GM19468 (cell line): ENCODE data around the gene OSBP2.

Source experiments
- ATAC-seq: cut with Tn5 transposase; IDR thresholded peaks from one replicate; pipeline ENCODE4 v1.9.1; 2021; ENCODE audit warnings: mild to moderate bottlenecking, moderate library complexity, moderate number of reproducible peaks; ENCODE audit not compliant: unreplicated experiment; ENCODE audit errors: extremely low read depth

OSBP2 gene

DNA sequence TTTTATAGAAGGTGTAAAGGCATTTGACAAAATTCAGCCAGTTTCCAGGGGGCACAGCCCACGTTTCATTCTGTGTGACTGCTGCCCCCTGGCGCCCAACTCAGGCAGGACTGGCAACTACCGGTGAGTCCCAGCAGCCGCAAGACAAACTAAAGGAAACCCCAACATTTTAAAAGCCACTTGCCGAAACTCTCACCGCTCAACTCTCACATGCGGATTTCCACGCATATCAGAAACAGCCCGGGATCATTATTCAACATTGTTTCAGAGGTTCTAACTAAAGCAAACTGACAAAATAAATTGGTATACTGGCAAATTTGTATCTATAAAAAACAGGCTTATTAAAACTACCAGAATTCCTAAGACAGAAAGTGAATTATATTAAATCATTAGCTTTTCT is 225.7 kb downstream of the OSBP2 start:
- no peak for ATAC-seq

DNA sequence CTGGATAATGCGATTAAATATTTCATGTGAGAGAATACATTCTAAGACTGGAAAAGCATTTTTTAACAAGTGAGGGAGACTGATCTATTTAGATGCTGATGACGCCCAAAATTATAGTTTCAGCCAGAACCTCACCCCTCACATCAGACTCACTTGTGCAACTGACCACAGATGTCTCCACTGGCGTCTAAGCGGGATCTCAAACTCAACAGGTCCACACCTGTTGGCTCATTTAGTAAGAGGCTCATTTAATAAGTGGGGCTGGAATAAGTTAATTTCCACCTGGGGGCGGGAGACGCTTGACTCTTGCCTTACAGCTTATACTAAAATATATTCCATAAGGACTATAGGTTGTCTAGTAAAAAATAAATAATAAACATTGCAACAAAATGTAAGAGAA is 226.4 kb downstream of the OSBP2 start:
- ATAC-seq, result no peak

DNA sequence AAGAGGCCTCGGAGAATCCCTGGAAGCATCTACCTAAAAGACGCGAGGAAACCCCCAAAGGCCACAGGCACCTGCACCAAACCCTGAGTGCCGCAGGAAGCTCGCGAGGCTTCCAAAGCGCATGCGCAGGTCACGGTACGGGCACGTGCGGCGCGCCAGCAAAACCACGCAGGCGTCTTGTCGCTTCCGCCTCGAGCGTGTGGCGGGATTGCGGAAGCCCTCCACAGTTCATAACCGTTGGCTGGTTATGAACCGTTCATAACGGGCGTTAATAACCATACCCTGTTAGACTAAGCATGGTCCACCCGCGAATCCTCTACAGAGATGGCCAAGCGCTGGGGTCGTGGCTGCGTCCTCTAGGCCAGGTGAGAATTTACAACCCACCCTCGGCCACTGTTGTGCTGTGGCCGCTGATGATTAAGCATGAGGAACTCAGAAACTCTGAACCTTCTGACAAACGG is 227.5 kb downstream of the OSBP2 start:
- no peak for ATAC-seq

DNA sequence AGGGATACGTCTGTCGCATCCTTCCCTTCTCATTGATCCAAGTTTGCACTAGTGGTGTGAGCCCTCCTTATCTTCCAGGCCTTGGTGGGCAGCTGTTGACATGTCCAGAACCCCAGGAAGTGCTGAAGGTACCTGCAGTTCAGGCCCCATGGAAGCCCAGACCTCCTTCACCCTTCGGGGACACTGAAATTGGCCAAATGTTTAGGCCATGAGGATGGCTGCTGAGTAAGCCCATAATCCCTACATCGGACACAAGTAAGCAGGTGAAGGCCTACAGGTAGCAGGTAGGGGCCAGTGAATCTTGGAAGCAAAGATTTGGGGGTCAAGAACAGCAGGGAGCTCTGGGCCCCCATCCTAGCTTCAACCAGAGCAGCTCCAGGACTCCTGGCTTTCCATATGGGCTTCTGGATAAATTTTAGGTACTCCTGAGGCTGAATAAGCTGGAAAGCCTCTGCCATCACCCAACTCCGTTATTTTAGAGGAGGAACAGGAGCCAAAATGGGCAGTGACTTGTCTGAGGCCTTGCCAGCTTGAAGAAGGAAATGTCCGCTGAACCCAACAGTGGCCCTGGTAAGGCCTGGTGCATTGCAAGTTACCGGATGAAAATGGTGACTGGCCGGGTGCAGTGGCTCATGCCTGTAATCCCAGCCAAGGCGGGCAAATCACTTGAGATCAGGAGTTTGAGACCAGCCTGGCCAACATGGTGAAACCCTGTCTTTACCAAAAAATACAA is 228.7 kb downstream of the OSBP2 start:
- ATAC-seq, result no peak

DNA sequence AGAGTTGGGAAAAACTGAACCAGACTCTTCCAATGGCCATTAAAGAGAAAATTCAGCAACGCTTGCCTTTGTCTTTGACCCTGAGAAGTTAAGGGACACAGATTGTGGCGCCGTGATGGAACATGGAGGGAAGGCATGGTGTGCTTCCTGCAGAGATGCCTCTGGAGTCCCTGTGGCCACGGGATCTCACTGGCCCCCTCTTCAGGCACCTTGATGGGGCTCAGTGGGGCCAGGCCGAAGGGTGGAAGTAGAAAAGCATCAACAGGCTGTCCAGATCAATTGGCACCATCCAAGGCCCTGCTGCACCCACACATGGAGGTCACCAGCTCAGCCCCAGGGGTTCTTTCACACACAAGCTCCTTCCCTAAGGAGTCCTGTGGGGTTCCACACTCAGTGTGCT is 231.0 kb downstream of the OSBP2 start:
- no peak for ATAC-seq

DNA sequence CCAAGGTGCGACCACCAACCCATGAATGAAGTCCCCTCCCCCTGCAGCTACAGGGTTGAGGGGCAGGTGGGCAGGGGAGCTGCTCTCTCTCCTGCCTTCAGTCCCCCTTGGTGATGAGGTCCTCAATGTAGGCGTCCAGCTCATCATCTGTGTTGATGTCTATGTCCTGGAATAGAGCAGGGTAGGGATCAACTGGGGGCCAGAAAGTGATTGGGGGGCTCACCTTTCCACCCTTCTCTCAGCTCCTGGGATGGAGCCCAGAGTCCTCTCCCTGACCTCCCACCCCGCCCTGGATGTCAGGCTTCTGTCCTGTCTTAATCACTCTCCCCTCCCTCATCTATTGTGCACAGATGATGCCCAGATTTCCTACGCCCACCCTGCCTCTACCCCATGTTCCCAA is 232.0 kb downstream of the OSBP2 start:
- no peak for ATAC-seq

DNA sequence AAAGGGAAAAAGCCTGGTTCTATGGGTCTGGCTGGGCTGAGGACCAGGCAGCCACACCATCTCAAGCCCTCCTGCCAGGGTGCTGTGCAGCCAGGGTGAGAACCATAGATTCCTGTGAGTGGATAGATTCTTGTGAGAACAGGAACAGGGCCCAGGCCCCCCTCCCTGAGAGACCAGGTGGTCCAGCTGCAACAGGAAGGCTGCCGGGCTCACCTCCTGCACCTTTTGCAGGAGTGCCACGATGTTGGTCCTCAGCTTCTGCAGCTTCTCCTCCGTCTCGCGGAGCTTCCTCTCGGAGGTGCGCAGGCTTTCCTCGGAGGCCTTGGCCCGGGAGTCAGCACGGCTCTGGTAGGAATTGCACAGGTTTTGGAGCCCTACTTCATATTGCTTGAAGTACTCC is 233.1 kb downstream of the OSBP2 start:
- ATAC-seq, result no peak

DNA sequence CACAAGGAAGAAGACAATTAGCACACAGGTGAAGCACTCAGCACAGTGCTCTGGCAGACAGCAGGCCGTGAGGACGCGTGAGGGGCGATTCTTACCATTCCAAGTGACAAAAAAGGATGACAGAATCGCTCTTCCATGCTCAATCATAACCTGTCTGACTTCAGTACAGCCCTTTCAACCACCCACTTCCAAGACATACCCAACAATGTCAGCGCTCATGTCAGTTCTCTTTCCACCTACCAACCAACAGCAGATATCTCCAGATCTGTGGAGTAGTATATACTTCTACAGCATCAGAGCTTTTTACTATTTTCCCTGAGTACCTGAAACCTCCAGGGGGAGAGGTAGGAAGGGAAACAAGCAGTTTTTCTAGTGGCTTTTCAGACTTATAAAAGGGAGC is 233.7 kb downstream of the OSBP2 start:
- no peak for ATAC-seq

DNA sequence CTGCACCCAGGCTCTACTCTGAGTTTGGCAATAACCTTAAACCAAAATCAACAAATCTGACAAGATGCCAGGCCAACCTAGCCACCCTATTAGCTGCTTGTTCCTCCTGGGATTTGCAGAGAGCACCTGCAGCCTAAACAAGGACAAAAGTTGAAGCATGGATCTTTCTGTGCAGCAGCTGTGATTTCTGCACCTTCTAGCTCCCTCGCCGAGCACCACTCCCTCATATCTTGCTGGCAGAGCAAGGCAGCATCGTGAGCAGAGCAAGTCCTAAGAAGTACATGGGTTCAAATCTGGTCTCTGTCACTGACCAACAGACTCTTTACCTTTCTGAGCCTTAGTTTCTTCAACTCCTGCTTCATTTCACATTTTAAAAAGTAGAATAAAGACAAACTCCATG is 235.6 kb downstream of the OSBP2 start:
- ATAC-seq, result no peak

DNA sequence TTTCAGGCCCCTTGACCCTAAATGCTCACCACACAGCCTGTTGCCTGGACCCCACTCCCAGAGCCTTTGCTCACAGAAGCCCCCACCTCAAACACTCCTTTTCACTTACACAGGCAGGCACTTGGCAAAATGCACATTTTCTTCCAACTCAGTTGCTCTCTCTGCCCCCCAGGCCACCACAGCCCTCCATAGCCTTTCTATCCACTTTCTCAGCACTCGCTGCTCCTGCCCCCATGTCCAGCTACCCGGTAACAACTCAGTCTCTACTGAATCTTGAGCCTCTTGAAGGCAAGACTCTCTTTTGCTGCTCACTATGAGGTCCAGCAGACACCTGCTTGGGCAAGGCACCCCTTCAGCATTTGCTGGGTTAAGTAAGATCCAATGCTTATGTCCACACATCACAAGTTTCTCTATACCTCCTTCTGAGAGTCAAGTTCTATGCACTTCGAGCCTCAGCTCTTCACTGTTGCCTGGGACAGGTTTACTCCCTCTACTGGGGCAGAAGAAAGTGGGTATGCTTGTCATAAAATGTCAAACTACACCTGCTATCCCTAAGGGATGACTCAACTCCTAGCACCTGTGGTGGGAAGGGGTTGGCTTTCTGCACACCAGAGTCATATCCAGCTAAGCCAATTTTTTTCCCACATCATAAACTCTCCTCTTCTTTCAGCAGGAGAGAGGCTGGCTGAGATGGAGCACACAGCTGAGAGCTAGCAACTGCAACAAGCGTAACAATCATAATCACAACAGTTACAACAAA is 237.0 kb downstream of the OSBP2 start:
- no peak for ATAC-seq

DNA sequence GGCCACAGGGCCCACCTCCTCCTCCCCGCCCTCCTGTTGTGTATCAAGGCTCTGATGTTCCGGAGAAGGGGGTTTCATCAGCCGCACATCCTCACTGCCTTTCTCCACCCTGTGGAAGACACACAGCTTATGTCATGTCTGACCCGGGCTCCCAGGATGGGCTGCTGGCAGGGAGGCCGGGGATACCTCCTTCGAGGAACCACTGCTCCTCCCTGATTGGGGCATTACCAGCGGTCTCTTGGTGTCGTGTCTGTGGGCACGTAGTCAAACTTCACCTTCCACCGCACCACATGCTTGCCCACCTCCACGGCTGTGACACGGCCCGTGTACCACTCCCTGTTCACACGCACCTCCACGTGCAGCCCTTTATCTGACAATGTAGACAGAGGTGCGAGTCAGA is 238.0 kb downstream of the OSBP2 start:
- ATAC-seq, result no peak

DNA sequence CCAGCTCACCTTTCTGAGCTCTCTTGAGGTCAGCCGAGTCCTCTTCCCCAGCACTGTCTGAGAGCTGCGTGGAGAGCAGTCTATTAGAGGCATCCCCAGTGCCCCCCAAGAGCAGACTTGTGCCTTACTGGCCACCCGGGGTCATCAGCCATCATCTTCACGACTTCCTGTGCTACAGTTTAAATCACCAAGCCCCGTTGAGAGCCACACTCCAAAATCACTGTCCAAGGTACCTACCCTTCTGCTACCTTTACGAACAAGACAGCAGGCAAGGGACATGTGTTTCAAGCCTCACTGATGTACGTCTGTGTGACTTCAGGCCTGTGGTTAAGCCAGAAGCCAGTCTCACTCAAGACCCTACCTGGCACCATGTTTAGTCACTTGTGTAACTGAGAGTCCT is 238.8 kb downstream of the OSBP2 start:
- ATAC-seq, result no peak

DNA sequence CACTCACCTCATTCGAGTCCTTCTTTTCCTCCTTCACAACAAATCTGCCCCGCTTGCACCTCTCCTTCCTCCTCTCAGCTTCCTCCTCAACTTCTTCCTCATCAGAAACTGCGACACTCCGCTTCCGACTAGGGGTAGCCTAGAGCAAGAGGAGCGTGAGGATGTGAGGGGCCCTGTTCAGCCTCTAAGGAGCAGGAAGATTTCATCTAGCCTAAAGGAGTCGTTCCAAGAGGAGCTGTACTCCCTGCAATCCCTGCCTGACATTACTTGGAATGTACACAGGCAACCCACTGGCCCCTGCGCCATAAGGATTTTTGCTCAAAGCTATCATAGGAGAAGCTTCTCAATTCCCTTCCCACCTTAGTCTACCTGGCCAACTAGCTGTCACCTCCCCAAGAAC is 239.4 kb downstream of the OSBP2 start:
- ATAC-seq, result no peak

DNA sequence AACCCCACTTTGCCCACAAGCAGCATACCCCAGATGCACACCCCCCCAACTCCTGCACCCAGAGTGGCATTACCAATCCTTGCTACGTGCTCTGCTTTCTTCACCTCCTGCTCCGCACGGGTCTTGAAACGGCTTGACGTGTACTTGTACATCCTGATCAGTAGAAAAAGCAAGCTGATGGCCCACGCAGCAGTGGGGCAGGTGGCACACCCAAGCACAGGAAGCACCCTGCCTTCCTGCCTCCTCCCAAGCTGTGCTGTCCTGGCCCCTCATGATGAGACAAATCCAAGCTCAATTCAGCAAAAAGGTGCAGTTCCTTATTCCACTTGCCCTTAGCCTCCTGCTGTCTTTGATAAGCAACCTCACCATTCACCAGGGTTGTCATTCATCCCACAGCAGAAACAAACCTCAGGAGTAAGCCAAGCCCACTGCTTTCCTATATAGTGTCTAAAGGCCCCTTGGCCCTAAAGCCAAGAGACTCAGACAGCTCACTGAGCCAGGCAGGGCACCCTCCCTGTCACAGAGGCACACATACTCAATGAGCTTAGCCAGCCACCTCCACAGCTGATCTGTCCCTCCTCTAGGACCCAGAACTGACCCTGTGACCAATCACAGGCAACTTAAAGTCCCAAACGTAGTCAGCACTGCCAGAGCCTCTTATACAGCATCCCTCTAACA is 246.2 kb downstream of the OSBP2 start:
- ATAC-seq, result no peak

DNA sequence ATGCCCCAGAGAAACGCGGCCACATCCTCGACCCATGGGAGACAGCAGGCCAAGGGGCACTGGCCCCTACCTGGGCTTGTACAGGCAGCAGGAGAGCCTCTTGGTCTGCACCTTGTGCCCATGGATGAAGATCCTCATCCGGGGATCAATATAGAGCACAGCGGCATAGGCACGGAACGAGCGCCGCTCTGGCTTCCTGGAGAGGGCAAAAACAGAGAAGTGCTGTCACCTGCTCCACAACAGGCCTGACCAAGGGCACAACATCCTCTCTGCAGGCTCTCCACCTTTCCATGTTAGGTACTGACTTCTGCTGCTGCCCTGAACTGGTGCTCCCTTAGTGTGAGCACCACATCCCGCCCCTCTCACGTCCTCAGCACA is 246.7 kb downstream of the OSBP2 start:
- ATAC-seq, result no peak

DNA sequence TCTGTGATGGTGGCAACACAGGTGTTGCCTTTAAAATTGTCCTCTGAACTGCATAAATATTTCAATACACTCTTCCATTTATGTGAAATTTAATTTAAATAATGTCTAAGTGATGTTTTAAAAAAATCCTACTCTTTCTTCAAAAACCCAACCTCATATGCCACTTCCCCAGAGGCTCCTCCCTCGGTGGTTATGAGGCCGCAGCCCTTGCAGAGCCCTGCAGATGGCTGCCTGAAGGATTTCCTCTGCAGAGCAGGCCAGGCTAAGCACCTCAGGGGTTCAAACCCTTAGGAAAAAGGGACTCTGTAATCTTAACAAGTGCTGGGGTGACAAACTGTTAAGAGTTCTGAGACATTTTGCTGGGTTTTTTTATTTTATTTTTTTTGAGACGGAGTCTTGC is 248.7 kb downstream of the OSBP2 start:
- no peak for ATAC-seq

DNA sequence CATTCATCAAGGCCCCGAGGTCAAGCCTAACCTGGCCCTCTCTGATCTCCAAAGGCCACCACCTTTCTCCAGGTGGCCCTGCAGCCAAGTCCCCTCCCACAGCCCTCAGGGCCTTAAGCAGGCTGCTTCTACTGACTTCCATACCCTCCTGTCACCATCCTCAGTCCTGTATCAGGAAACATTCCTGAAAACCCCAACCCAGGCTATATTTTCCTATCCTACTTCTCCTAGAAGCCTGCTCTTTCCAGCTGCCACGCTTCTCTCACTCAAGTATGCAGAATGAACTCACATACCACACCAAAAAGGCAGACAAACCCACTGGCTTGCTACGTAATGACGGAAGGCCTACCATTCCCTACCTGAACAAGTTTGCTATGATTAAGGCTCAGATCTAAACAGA is 250.3 kb downstream of the OSBP2 start:
- no peak for ATAC-seq

DNA sequence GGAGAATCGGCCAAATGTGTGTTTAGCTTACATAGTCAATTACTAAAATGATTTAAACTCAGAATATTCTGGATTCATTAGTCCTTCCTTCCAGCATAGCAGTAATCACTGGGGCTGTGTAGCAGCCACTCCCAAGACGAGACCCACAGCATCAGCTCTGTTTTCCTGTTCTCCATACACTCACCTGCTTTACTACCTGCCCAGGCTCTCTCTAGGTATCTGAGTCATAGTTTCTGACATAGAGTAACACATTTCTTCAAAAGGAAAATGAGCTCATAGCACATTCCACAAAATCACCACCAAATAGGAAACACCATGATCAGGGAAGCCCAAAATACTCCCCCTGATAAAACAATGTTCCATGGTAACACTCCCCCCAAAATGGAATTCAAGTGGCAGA is 251.0 kb downstream of the OSBP2 start:
- no peak for ATAC-seq

DNA sequence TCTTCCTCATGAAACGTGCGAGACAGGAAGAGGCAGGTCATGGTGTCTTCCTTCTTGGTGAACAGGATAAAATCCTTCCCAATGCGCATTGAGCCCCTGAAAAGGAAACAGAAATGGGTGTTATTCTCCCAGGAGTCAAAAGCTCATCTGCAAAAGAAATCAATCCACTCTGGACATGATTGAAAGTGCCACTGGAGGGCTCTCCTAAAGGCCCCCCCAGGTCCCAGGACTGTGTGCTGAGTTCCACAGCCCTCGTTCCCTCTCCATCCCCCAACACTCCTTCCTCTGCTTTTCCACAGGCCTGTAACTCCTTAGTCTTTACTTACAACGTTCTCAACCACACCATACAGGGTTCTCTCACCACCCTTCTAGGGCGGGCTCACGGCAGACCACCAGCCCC is 251.7 kb downstream of the OSBP2 start:
- ATAC-seq, result no peak

DNA sequence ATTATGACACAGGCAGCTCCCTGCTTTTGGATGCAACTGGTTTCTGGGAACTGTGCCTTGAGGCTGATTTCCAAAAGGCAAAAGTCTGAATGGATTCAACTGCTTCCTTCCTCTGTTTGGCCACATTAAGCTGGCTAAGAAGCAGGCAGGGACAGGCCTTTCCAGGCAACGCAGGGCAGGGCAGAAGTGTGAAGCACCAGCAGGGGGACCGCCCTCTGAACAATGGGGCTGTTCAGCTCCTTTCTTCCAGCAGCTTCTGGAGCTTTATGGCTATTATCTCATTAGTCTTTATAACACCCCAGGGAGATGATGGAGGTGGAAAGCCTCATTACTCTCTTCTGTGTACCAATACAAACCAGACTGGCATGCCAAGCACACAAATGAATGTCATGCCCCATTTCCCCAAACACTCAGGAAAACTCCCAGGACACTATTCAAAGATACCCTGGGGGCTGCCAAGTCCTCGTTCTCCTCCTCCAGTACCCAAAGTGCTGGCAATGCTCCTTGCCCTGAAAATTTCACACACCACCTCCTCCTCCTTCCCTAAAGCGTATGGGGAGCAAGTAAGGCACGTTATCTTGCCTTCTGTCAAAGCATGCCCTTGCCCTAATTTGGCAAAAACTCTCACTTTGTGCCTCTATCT is 252.6 kb downstream of the OSBP2 start:
- no peak for ATAC-seq
